Fibroblast of skin of left biceps (primary cell): ENCODE results near the gene ANAPC2.

ENCODE experiments used
- DNase-seq, 2 experiments: peaks; one replicate each; pipeline ENCODE4 v3.0.0-alpha.2; 2013; ENCODE audit warnings: low read depth in 2 of 2

Gene ANAPC2

DNA sequence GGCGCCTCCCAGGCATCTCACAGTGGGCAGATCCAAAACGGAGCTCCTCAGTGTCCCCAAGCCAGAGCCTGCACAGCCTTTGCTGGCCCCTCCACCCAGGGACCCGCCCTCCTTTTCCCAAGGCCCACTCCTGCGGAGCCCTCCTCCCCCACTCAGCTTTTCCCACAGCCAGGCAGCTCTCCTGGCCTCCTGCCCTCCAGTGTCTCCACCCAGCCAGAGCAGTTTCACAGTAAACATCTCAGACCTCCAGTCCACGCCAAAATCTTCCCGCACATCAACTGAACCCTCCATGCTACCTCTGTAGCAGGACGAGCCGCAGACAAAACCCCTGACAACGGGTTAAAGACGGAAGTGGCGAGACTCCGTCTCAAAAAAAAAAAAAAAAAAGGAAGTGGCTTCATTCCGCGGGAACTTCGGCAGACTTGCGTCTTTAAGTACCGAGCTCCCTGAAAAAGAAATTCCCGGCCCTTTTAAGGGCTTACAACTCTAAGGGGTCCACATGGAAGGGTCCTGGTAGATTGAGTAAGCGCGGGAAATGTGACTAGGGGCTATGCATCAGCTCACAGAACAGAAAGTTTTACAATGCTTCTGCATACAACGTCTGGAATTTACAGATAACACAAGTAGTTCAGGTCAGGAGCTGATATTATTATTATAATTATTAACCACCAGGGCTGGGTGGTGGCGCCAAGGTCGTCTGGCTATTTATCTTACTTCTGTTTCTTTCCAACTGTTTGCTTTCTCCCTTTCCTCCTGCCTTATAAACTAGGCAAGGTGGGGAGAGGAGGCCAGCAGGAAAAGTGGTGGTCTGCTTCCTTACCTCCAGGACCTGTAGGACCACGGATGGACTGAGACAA, 60.8 kb downstream of the ANAPC2 start:
- DNase-seq, result no peak

DNA sequence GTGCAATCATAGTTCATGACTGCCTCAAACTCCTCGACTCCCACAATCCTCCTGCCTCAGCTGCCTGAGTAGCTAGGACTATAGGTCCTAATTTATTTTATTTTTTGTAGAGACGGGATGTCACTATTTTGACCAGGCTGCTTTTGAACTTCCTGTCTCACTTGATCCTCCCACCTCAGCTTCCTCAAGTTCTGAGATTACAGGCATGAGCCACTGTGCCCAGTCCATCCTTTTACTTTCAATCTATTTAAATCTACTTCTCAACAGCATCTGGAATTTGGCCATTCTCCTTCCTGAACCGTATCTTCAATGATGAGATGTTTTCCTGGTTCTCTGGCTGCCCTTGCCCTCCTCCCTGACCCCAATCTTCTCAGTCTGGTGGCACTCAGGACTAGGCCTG, 61.6 kb downstream of the ANAPC2 start:
- DNase-seq, result no peak
